Activated CD8-positive, alpha-beta memory T cell treated with anti-CD3 and anti-CD28 coated beads, Interleukin-2, amount 50 U/mL, for 24 hours (primary cell): ENCODE data around the gene LYSMD1.
"Not testable (repeated sequence)": the region's sequence is repeated elsewhere in the genome, so short reads cannot be mapped to it uniquely, and the experiment has no call there.

Experiments used
- DNase-seq: peaks from one replicate; pipeline ENCODE4 v3.0.0-alpha.2; 2020; ENCODE audit errors: extremely low read depth

LYSMD1 gene

GRCh38 chr1:151165738-151166504 lies at the start of gene LYSMD1, which contains the start of gene SCNM1:
Gene LYSMD1 (minus strand): TSS chr1:151165902. CDS start chr1:151165258, 644 bp downstream.
Gene SCNM1 (plus strand): TSS chr1:151166144. CDS start chr1:151166153, 9 bp downstream.
- peak; percentile 91 for DNase-seq

- no peak for DNase-seq
Measured at GRCh38 chr1:151213560-151213959, 47.9 kb upstream of the LYSMD1 start.

- no peak for DNase-seq
Measured at GRCh38 chr1:151211972-151212705, 46.4 kb upstream of the LYSMD1 start.

GRCh38 chr1:151210830-151211229 lies 45.1 kb upstream of the LYSMD1 start:
- DNase-seq: no peak

GRCh38 chr1:151205381-151205965 lies 39.8 kb upstream of the LYSMD1 start:
- DNase-seq: not testable (repeated sequence)

- no peak for DNase-seq
Measured at GRCh38 chr1:151199873-151200581, 34.3 kb upstream of the LYSMD1 start.

GRCh38 chr1:151198254-151199127 lies 32.8 kb upstream of the LYSMD1 start, which contains the start of gene PIP5K1A:
Gene PIP5K1A (plus strand): TSS chr1:151198552. CDS start chr1:151198997, 445 bp downstream.
- peak; percentile 98 for DNase-seq

- no peak for DNase-seq
Measured at GRCh38 chr1:151197863-151198253, 32.2 kb upstream of the LYSMD1 start.

- DNase-seq: no peak
Measured at GRCh38 chr1:151196292-151196800, 30.6 kb upstream of the LYSMD1 start.

- DNase-seq: not testable (repeated sequence)
Measured at GRCh38 chr1:151194894-151195594, 29.3 kb upstream of the LYSMD1 start.

- no peak for DNase-seq
Measured at GRCh38 chr1:151193856-151194255, 28.2 kb upstream of the LYSMD1 start.

GRCh38 chr1:151193304-151193703 lies 27.6 kb upstream of the LYSMD1 start:
- no peak for DNase-seq

GRCh38 chr1:151192047-151192446 lies 26.3 kb upstream of the LYSMD1 start:
- no peak for DNase-seq

- peak; percentile 72 for DNase-seq
Measured at GRCh38 chr1:151189637-151190445, 24.1 kb upstream of the LYSMD1 start, which contains the start of gene VPS72. Gene VPS72 (minus strand): TSS chr1:151190197. CDS start chr1:151190121, 76 bp downstream.

- DNase-seq: not testable (repeated sequence)
Measured at GRCh38 chr1:151188667-151189066, 23.0 kb upstream of the LYSMD1 start.

- no peak for DNase-seq
Measured at GRCh38 chr1:151187205-151187604, 21.5 kb upstream of the LYSMD1 start.

GRCh38 chr1:151184211-151184610 lies 18.5 kb upstream of the LYSMD1 start:
- no peak for DNase-seq

GRCh38 chr1:151176514-151177045 lies 10.9 kb upstream of the LYSMD1 start:
- DNase-seq: no peak

GRCh38 chr1:151175863-151176262 lies 10.2 kb upstream of the LYSMD1 start, which contains the start of gene TMOD4:
Gene TMOD4 (minus strand): TSS chr1:151175981. CDS start chr1:151174875, 1,106 bp downstream.
- no peak for DNase-seq
